PFSK-1 (cell line): Measurements from ENCODE around the gene LPAR6.

ENCODE experiments used
- FOXP2 ChIP-seq: optimal IDR thresholded peaks from 2 replicates; pipeline ENCODE3; 2011; ENCODE audit warnings: borderline replicate concordance, control low read depth, inconsistent platforms; ENCODE audit not compliant: insufficient read depth; ENCODE audit errors: extremely low read length, extremely low read depth
- POLR2AphosphoS5 ChIP-seq: IDR thresholded peaks from 2 replicates; pipeline ENCODE4 v1.6.1; 2012; ENCODE audit warnings: low read depth, mild to moderate bottlenecking, control low read depth, low read length, moderate library complexity
- SIN3A ChIP-seq: IDR thresholded peaks from 2 replicates; pipeline ENCODE4 v1.6.1; 2012; ENCODE audit warnings: mild to moderate bottlenecking, low read length, moderate library complexity, borderline replicate concordance; ENCODE audit not compliant: insufficient read depth
- TAF1 ChIP-seq: IDR thresholded peaks from 2 replicates; pipeline ENCODE4 v1.6.1; 2012; ENCODE audit warnings: low read length, control low read depth, borderline replicate concordance; ENCODE audit not compliant: insufficient read depth
- TF ChIP-seq, protein P1 (sequence below), 2 experiments: IDR thresholded peaks; 2 replicates each; pipeline versions ENCODE4 v1.6.1 to v1.8.0; 2011 to 2012; ENCODE audit warnings: low read depth in 2 of 2, low read length in 2 of 2, control low read depth in 1 of 2, inconsistent platforms in 1 of 2, mild to moderate bottlenecking in 1 of 2, moderate library complexity in 1 of 2; ENCODE audit not compliant: insufficient read depth in 1 of 2

LPAR6 gene

DNA sequence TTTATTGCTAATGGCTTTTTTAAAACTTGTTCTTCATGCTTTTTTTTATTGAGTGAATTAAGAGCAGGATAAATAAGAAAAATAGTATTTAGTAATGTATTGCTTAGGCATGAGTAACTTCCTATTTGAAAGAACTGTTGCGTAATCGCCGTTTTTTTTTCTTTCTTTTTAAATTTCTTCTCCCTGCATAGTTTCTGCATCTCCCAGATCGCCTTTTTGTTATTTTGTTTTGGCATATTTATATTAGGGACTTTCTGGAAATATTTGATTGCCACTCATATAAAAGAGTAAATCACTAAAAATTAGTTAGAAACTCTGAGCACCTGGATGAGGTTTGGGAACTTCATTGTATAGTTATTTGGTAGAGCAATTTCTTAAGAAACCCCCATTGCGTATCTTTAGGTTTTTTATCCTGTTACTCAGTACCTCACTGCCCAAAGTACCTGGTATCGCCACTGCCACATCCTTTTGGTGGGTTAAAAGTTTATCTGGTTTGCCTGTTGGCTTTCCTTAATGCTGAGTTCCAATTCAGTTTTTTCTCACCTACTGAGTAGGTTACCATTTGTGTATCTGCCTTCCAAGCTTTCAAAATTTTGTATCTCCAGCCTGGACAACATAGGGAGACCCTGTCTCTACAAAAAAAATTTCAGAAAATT lies 36.2 kb upstream of the LPAR6 start:
- TF ChIP-seq TAF1 (no peak), FOXP2 (no peak), SIN3A (no peak), POLR2AphosphoS5 (no peak)
- TF ChIP-seq, protein P1, sequence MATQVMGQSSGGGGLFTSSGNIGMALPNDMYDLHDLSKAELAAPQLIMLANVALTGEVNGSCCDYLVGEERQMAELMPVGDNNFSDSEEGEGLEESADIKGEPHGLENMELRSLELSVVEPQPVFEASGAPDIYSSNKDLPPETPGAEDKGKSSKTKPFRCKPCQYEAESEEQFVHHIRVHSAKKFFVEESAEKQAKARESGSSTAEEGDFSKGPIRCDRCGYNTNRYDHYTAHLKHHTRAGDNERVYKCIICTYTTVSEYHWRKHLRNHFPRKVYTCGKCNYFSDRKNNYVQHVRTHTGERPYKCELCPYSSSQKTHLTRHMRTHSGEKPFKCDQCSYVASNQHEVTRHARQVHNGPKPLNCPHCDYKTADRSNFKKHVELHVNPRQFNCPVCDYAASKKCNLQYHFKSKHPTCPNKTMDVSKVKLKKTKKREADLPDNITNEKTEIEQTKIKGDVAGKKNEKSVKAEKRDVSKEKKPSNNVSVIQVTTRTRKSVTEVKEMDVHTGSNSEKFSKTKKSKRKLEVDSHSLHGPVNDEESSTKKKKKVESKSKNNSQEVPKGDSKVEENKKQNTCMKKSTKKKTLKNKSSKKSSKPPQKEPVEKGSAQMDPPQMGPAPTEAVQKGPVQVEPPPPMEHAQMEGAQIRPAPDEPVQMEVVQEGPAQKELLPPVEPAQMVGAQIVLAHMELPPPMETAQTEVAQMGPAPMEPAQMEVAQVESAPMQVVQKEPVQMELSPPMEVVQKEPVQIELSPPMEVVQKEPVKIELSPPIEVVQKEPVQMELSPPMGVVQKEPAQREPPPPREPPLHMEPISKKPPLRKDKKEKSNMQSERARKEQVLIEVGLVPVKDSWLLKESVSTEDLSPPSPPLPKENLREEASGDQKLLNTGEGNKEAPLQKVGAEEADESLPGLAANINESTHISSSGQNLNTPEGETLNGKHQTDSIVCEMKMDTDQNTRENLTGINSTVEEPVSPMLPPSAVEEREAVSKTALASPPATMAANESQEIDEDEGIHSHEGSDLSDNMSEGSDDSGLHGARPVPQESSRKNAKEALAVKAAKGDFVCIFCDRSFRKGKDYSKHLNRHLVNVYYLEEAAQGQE (IDR thresholded peaks at IDR 0.05; ENCODE audit: insufficient read depth in 1 of 2, low read depth in 2 of 2, low read length in 2 of 2) = no peak

DNA sequence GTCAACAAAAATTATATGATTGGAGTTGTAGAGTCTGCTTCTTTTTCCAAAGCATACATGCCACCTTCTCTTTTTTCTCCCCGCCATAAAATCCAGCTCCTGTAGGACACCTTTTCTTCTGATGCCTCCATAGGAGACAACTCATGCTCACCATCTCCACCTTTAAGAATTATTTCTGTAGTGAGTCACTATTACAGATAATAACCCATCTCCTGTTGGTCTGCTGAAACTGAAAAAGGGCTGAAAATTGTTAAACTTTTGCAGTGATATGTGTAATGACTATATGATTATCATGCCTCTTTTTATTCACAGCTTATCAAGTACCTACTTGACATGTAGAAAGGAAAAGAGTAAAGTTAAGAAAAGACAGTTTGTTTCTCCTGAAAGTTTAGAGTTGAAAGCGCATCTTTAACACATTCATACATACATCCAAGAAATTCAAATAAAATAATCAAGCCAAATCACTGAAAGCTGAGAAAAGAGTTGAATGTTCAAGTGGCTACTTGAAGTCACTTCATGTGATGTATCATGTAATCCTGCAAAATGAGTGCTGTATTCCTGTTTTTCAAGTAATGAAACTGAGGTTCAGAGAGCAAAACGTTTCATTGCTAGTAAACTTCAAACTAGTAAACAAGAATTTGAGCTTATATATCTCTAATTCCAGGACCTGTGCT lies 35.5 kb upstream of the LPAR6 start:
- TF ChIP-seq, protein P1 (IDR thresholded peaks at IDR 0.05; ENCODE audit: insufficient read depth in 1 of 2, low read depth in 2 of 2, low read length in 2 of 2) = no peak
- TF ChIP-seq SIN3A (no peak), POLR2AphosphoS5 (no peak), FOXP2 (no peak), TAF1 (no peak)

DNA sequence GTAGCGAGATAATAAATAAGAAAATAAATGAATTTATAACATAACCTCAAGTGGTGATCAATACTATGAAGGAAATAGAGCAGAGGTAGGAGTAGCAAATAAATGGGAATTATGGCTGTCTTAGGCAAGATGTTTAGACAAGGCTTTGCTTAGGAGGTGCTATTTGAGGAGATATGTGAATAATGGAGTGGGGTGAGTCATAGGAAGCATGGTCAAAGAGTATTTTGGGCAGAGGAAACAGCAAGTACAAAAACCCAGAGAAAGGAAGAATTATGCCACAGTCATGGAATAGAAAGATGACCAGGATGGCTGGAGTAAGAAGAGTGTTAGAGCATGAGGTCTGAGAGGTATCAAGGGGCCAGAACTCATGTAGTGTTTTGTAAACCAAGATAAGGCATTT lies 33.6 kb upstream of the LPAR6 start:
- TF ChIP-seq SIN3A (no peak), FOXP2 (no peak), TAF1 (no peak), POLR2AphosphoS5 (no peak)
- TF ChIP-seq, protein P1 (IDR thresholded peaks at IDR 0.05; ENCODE audit: insufficient read depth in 1 of 2, low read depth in 2 of 2, low read length in 2 of 2) = no peak

DNA sequence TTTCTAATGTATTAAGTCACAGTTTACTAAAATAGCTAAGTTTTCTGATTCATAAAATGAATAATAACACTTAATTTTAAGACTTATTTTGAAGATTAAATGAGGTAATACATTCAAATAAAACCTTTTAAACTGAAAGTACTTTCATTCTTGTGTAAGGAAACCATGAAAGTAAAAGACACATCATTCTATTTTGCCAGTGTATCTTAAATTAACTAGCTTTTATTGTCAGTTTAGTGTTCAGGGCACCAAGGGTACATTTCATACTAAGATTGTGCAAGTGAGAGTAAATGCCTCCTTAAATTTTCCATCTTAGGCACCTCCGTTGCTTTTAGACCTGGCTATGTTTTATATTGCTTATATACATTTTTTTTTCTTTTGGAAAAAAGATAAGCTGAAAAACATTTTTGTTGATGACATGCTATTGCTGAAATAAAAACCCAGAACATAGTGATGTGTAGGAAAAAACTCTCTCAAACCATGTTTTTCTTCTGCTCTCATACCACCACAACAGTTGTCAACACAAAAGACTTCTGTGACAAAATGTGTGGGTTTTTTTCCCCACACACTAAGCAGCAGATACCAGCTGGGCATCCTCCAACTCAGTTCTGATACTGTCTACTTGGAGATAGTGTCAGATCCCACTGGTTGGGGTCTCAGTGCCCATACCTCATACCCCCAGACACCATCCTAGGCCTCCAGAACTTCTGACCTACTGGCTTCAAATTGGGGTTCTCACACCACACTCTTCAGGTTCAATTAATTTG lies 30.7 kb upstream of the LPAR6 start:
- TF ChIP-seq TAF1 = no peak
- TF ChIP-seq, protein P1 (IDR thresholded peaks at IDR 0.05; ENCODE audit: insufficient read depth in 1 of 2, low read depth in 2 of 2, low read length in 2 of 2) = no peak
- no peak for TF ChIP-seq POLR2AphosphoS5
- TF ChIP-seq FOXP2 = no peak
- no peak for TF ChIP-seq SIN3A
